HG02970 (cell line): ENCODE measurements around the gene PRAMEF8.
"Not testable (repeated sequence)": the region's sequence is repeated elsewhere in the genome, so short reads cannot be mapped to it uniquely, and the experiment has no call there.

Source experiments
- ATAC-seq: cut with Tn5 transposase; IDR thresholded peaks from one replicate; pipeline ENCODE4 v1.9.1; 2021; ENCODE audit warnings: mild to moderate bottlenecking, moderate library complexity, moderate number of reproducible peaks; ENCODE audit not compliant: unreplicated experiment, low FRiP score

The PRAMEF8 gene

GRCh38 chr1:13285037-13285436 lies at the start of gene PRAMEF8:
Gene PRAMEF8 (minus strand): TSS chr1:13285137. CDS start chr1:13284091, 1,046 bp downstream.
- not testable (repeated sequence) for ATAC-seq

DNA sequence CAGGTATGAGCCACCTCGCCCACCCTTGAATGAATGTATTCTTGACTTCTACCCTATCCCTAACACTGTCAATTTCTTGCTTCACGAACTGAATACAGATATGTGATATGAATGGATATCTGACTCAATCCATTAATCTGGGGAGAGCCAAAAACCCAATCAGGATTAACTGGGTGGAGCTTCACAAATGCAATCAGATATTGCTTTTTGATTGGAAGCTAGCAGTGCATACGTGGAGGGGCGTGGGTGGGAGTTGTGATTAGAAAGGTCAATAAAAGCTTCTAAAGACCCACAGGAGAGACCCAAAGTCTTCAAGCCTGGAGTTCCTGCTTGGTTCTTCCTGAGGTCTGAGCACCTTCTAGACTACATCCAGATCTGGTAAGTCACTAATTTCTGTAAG lies 30.3 kb upstream of the PRAMEF8 start, which contains the start of gene PRAMEF15:
TSS of gene PRAMEF15 (plus strand) at position 301 of the 400 bp plus-strand sequence. CDS start 2,827 bp downstream, outside the sequence.
- ATAC-seq: not testable (repeated sequence)

GRCh38 chr1:13303239-13303638 lies 18.3 kb upstream of the PRAMEF8 start, which contains the start of gene PRAMEF33:
Gene PRAMEF33 (plus strand): TSS chr1:13303539. CDS start chr1:13305955, 2,416 bp downstream.
- ATAC-seq: not testable (repeated sequence)

- not testable (repeated sequence) for ATAC-seq
Measured at GRCh38 chr1:13302197-13302596, 17.3 kb upstream of the PRAMEF8 start.

DNA sequence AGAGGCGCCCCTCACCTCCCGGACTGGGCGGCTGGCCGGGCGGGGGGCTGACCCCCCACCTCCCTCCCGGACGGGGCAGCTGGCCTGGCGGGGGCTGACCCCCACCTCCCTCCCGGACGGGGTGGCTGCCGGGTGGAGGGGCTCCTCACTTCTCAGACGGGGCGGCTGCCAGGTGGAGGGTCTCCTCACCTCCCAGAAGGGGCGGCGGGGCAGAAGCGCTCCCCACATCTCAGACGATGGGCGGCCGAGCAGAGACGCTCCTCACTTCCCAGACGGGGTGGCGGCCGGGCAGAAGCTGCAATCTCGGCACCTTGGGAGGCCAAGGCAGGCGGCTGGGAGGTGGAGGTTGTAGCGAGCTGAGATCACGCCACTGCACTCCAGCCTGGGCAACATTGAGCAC lies 13.8 kb upstream of the PRAMEF8 start:
- not testable (repeated sequence) for ATAC-seq

- not testable (repeated sequence) for ATAC-seq
Measured at GRCh38 chr1:13297216-13297931, 12.4 kb upstream of the PRAMEF8 start.

- not testable (repeated sequence) for ATAC-seq
Measured at GRCh38 chr1:13289030-13289429, 4.1 kb upstream of the PRAMEF8 start.

- ATAC-seq: not testable (repeated sequence)
Measured at GRCh38 chr1:13279617-13280016, 5.3 kb downstream of the PRAMEF8 start.

DNA sequence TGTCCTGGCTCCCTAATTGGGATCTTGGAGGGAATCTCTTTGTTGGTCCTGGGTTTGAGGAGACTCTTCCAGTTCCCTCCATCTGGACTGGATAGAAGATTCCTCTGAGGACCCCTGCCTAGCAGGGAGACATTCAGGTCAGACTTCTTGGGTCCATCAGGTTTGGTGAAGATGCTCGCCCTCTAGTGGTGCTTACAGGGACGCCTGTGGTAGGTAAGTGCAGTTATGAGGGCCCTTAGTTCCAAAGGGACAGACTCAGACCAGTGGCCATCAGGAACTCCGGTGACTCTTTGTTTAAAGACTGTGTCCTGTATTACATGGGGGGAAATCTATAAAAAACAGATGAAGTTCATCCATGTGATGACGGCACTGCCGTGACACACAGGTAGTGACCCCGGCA lies 7.9 kb downstream of the PRAMEF8 start:
- ATAC-seq: not testable (repeated sequence)

DNA sequence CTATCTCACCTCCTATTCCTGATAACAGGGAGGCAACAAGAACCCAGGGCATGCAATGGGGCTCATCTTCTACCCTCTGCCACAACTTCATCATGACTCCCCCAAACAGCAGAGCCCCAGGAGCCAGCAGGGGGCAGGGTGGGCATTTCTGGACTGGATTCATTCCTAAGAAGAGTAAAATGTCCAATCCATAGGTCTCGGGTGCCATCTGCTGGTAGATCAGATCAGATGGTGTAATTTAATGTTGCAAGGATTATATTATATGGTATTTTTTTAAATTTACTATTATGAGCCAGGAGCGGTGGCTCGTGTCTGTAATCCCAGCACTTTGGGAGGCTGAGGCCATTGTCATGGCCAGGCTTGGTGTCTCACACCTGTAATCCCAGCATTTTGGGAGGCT lies 19.8 kb downstream of the PRAMEF8 start:
- not testable (repeated sequence) for ATAC-seq

GRCh38 chr1:13253898-13254297 lies 31.0 kb downstream of the PRAMEF8 start, which contains the start of gene PRAMEF5:
Gene PRAMEF5 (plus strand): TSS chr1:13254198. CDS start chr1:13259269, 5,071 bp downstream.
- ATAC-seq: not testable (repeated sequence)

- ATAC-seq: not testable (repeated sequence)
Measured at GRCh38 chr1:13247122-13247521, 37.8 kb downstream of the PRAMEF8 start.

DNA sequence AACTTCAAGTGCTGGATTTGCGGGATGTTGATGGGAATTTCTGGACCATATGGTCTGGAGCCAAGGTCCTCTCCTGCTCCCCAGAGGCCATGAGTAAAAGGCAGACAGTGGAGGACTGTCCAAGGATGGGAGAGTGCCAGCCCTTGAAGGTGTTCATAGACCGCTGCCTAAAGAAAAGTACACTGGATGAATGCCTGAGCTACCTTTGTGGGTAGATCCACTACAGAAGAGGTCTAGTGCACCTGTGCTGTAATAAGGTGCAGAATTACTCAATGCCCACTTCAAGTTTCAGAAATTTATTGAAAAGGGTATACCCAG lies 38.4 kb downstream of the PRAMEF8 start:
- not testable (repeated sequence) for ATAC-seq

DNA sequence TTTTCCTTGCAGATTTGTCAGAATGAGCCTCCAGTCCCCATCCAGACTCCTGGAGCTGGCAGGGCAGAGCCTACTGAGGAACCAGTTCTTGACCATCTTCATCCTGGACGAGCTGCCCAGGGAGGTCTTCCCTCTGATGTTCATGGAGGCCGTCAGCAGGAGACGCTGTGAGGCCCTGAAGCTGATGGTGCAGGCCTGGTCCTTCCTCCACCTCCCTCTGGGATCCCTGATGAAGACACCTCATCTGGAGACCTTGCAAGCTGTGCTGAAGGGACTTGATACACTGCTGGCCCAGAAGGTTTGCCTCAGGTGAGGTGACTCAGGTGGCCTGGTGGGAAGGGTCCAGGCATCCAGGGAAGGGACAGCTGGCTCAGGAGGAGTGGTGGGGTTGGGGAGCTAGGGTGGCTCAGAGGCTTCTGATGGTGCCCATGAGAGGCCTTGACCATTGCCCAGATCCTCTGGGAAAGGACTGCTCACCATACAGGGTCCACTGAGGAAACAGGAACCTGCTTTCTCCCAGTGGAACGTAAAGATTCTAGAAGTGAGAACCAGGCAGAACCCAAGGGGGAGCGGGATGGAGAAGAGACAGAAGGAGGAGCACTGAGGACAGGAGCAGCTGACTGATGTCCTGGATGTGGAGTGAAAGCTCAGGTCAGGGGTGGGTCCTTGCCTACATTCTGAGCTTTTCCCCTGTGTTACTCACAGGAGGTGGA lies 38.9 kb downstream of the PRAMEF8 start:
- not testable (repeated sequence) for ATAC-seq

GRCh38 chr1:13243536-13244263 lies 41.2 kb downstream of the PRAMEF8 start:
- not testable (repeated sequence) for ATAC-seq

DNA sequence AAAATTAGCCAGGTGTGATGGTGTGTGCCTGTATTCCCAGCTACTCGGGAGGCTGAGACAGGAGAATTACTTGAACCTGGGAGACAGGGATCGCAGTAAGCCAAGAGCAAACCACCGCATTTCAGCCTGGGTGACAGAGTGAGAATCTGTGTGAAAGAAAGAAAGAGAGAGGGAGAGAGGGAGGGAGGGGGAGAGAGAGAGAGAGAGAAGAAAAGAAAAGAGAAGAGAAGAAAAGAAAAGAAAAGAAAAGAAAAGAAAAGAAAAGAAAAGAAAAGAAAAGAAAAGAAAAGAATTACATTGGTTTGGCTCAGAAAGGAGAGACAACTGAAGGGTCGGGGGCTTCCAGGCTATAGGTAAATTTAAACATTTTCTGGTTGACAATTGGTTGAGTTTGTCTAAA lies 45.3 kb downstream of the PRAMEF8 start:
- not testable (repeated sequence) for ATAC-seq

DNA sequence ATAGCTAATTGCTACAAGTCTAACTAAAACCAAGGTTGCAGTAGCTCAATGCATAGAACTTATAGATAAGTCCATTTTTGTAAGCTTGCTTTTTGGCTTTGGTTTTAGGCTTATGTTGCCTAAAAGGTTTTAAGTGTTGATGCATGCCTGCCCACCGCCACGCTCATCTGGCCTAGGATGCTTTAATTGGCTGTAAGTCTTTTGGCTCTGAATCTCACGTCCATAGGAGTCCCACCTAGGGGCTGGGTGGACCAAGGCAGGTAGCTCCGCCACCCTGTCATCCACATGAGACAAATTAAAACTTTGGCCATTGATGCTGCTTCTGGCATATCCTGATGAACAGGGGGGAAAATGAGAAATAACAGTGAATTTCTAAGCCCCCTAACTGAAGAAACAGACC lies 47.4 kb downstream of the PRAMEF8 start:
- ATAC-seq: not testable (repeated sequence)

GRCh38 chr1:13234057-13234456 lies 50.9 kb downstream of the PRAMEF8 start:
- ATAC-seq: not testable (repeated sequence)

GRCh38 chr1:13232056-13232455 lies 52.9 kb downstream of the PRAMEF8 start:
- not testable (repeated sequence) for ATAC-seq
